Loucy (cell line): Measurements from ENCODE around the gene NPRL2.

Source experiments
- H2AFZ ChIP-seq: fragments of 200-600 bp; sonication (generic); 2 replicates; pipeline ENCODE4 v1.6.0; 2016; ENCODE audit warnings: antibody characterized with exemption, mild to moderate bottlenecking, low read length, moderate library complexity
- H3F3A ChIP-seq: fragments of 200-600 bp; 2 replicates; pipeline ENCODE4 v1.6.0; 2016; ENCODE audit warnings: antibody characterized with exemption, low read depth, mild to moderate bottlenecking
- H3K27me3 ChIP-seq: fragments of 200-600 bp; sonication (generic); 2 replicates; pipeline ENCODE4 v1.6.1; 2014; ENCODE audit warnings: low read length, mild to moderate bottlenecking; ENCODE audit not compliant: insufficient read depth, poor library complexity, severe bottlenecking
- H3K36me3 ChIP-seq: fragments of 200-600 bp; sonication (generic); 2 replicates; pipeline ENCODE4 v1.6.1; 2016; ENCODE audit warnings: low read length; ENCODE audit not compliant: insufficient read depth
- H3K4me1 ChIP-seq: fragments of 200-600 bp; sonication (generic); 2 replicates; pipeline ENCODE4 v1.5.1; 2014; ENCODE audit warnings: low read length, mild to moderate bottlenecking; ENCODE audit not compliant: insufficient read depth, poor library complexity, severe bottlenecking
- H3K4me2 ChIP-seq: fragments of 200-600 bp; sonication (generic); 2 replicates; pipeline ENCODE4 v1.6.0; 2014; ENCODE audit warnings: antibody characterized with exemption, low read length, low read depth, mild to moderate bottlenecking; ENCODE audit not compliant: poor library complexity, severe bottlenecking
- H3K4me3 ChIP-seq: fragments of 200-600 bp; sonication (generic); 2 replicates; pipeline ENCODE4 v1.5.1; 2014; ENCODE audit warnings: low read length, mild to moderate bottlenecking, mixed read lengths; ENCODE audit not compliant: poor library complexity, severe bottlenecking
- H3K79me2 ChIP-seq: fragments of 200-600 bp; sonication (generic); 2 replicates; pipeline ENCODE4 v1.6.1; 2014; ENCODE audit warnings: low read length; ENCODE audit not compliant: insufficient read depth
- H3K9ac ChIP-seq: fragments of 200-600 bp; sonication (generic); 2 replicates; pipeline ENCODE4 v1.6.0; 2014; ENCODE audit warnings: mild to moderate bottlenecking, low read depth, low read length, moderate library complexity; ENCODE audit not compliant: poor library complexity, severe bottlenecking
- H3K9me2 ChIP-seq: fragments of 200-600 bp; sonication (generic); replicated peaks from 2 replicates; pipeline ENCODE4 v1.6.1; 2016; ENCODE audit warnings: low read depth, low read length, mixed read lengths
- H3K9me3 ChIP-seq: fragments of 200-600 bp; sonication (generic); 2 replicates; pipeline ENCODE4 v1.6.1; 2014; ENCODE audit warnings: mild to moderate bottlenecking, antibody characterized with exemption, low read length, low read depth; ENCODE audit not compliant: insufficient read depth
- H4K20me1 ChIP-seq: fragments of 200-600 bp; sonication (generic); 2 replicates; pipeline ENCODE4 v1.6.0; 2014; ENCODE audit warnings: antibody characterized with exemption, low read length, mild to moderate bottlenecking; ENCODE audit not compliant: insufficient read depth, poor library complexity, severe bottlenecking
- EZH2phosphoT487 ChIP-seq: fragments of 200-600 bp; IDR thresholded peaks from 2 replicates; pipeline ENCODE4 v1.6.1; 2018; ENCODE audit warnings: antibody characterized with exemption, mild to moderate bottlenecking, moderate library complexity, borderline replicate concordance
- TF ChIP-seq, protein P1 (sequence below): fragments of 200-600 bp; sonication (generic); conservative IDR thresholded peaks from 2 replicates; pipeline ENCODE4 v1.5.1; 2014; ENCODE audit warnings: mild to moderate bottlenecking, antibody characterized with exemption, low read length

NPRL2 gene

DNA sequence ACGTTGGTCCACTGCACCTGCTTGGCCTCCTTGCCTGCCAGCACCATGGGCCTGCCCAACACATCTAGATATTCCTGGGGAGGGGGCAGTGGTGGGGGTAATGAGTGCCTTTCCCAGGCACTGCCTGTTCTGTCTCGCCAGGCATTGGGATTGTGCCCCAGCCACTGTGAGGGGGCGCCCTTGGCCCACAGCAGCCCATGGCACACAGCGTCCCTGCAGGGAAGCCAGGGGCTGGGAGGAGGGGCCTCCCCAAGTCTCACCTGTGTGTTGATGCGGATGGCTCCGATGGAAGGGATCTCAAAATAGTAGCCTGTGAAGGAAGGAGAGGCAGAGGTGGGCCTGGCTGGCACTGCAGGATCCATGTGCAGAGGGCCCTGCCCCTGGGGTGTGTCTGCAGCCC lies 27.4 kb upstream of the NPRL2 start:
- Histone ChIP-seq H3K9ac (no peak overlapping the region), H3K79me2 (no peaks in the 10 kb centered on the region), H2AFZ (no peak overlapping the region), H4K20me1 (no peaks in the 10 kb centered on the region), H3K4me2 (no peak overlapping the region), H3K36me3 (no peaks in the 10 kb centered on the region), H3K4me1 (peaks cover 7% of the 10 kb centered on the region), H3K27me3 (no peaks in the 10 kb centered on the region), H3K4me3 (no peak overlapping the region), H3F3A (0 out of 2 replicates have a peak, but pooled peaks cover under 1% of the 10 kb centered on the region), H3K9me2 (no peaks in the 10 kb centered on the region), H3K9me3 (no peaks in the 10 kb centered on the region)
- TF ChIP-seq, protein P1, sequence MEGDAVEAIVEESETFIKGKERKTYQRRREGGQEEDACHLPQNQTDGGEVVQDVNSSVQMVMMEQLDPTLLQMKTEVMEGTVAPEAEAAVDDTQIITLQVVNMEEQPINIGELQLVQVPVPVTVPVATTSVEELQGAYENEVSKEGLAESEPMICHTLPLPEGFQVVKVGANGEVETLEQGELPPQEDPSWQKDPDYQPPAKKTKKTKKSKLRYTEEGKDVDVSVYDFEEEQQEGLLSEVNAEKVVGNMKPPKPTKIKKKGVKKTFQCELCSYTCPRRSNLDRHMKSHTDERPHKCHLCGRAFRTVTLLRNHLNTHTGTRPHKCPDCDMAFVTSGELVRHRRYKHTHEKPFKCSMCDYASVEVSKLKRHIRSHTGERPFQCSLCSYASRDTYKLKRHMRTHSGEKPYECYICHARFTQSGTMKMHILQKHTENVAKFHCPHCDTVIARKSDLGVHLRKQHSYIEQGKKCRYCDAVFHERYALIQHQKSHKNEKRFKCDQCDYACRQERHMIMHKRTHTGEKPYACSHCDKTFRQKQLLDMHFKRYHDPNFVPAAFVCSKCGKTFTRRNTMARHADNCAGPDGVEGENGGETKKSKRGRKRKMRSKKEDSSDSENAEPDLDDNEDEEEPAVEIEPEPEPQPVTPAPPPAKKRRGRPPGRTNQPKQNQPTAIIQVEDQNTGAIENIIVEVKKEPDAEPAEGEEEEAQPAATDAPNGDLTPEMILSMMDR, result no peak

DNA sequence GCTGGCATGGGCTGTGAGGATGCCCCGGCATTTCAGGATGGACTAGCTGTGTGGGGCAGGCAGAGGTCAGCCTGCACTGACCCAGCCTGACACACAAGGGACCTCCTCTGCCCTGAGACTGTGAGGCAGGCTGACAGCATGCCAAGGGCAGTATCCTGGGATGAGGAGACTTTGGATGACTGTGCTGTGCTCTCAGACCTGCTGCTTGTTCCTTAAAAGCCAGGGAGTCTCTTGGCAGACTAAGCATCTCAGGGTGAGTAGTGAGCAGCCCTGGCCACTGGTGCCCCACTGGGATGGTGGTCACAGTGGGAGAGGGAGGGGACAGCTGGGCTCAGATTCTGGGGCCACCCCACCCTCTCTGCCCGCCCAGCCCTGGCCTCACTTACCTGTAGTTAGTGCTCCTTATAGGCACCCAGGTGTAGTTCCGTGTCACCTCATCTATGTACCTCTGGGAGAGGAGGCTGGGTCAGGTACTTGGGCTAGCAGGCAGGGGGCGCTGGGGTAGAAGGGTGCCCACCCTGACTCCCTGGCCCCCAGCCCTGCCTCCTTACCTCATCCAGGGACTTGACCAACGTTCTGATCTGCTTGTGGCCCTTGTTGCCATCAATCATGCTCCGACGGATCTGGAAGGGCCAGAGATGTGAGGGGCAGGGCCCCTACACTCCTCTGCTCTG lies 24.8 kb upstream of the NPRL2 start:
- H3K4me3 ChIP-seq, result no peak overlapping the region
- H3K79me2 ChIP-seq, result no peaks in the 10 kb centered on the region
- H3K27me3 ChIP-seq, result no peaks in the 10 kb centered on the region
- H3K9me3 ChIP-seq, result no peaks in the 10 kb centered on the region
- no peaks in the 10 kb centered on the region for H4K20me1 ChIP-seq
- no peaks in the 10 kb centered on the region for H3K36me3 ChIP-seq
- 0 out of 2 replicates have a peak, but pooled peaks cover 3% of the 10 kb centered on the region for H3F3A ChIP-seq
- H2AFZ ChIP-seq, result no peak overlapping the region
- peaks cover 20% of the 10 kb centered on the region for H3K4me1 ChIP-seq
- TF ChIP-seq, protein P1, result peak; percentile 58
- no peak for TF ChIP-seq EZH2phosphoT487
- no peak overlapping the region for H3K4me2 ChIP-seq
- no peak overlapping the region for H3K9ac ChIP-seq
- H3K9me2 ChIP-seq, result no peaks in the 10 kb centered on the region

DNA sequence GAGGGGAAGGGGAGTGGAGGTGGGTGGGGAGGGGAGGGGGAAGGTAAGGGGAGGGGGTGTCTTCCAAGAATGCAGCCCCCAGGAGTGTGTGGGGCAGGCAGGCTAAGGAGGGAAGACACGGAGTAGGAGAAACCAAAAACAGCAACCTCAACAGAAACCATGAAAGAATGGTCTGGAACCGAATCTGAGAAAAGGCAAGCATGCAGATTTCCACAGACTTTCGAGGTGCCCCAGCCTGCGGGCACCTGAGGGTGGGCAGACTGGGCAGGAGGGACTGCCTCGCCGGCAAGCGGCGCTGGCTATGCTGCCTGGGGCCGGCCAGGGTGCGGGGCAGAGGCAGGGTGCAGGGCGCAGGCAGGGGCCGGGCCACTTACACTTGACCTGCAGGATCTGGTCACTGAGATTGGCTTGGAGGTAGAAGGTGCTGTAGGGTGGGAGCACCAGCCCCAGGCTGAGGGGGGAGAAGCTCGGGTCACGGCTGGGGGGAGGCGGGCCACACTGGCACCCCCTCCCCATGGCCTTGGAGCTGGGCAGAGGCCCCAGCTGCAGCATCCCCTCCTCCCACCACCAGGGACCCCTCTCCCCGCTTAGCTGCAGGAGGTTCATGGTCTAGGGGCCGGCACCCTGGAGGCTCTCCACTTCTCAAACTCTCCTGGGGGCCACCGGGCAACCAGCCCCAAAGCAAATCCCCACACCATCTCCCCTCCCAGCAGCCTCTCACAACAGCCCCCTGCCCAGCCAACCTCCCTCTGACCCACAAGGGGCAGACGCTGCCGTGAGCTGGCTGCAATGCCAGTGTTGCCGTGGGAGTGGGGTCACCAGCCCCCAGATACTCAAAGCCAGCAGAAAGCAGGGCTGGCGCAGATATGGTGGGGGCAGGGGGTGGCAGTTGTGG lies 24.0 kb upstream of the NPRL2 start:
- H3K27me3 ChIP-seq, result no peaks in the 10 kb centered on the region
- no peaks in the 10 kb centered on the region for H3K9me2 ChIP-seq
- H3K36me3 ChIP-seq, result no peaks in the 10 kb centered on the region
- H3K4me1 ChIP-seq, result peaks cover 20% of the 10 kb centered on the region
- no peak for TF ChIP-seq EZH2phosphoT487
- TF ChIP-seq, protein P1, result no peak
- no peak overlapping the region for H3K4me2 ChIP-seq
- H3K79me2 ChIP-seq, result no peaks in the 10 kb centered on the region
- no peak overlapping the region for H3K9ac ChIP-seq
- no peak overlapping the region for H2AFZ ChIP-seq
- H4K20me1 ChIP-seq, result no peaks in the 10 kb centered on the region
- H3K4me3 ChIP-seq, result no peak overlapping the region
- H3F3A ChIP-seq, result 0 out of 2 replicates have a peak, but pooled peaks cover 3% of the 10 kb centered on the region
- no peaks in the 10 kb centered on the region for H3K9me3 ChIP-seq
